ENCODE results near the gene ZNF688.
A peak's percentile ranks its signal among the peaks of the same experiment; 100 is the strongest.

ZNF688 gene

DNA sequence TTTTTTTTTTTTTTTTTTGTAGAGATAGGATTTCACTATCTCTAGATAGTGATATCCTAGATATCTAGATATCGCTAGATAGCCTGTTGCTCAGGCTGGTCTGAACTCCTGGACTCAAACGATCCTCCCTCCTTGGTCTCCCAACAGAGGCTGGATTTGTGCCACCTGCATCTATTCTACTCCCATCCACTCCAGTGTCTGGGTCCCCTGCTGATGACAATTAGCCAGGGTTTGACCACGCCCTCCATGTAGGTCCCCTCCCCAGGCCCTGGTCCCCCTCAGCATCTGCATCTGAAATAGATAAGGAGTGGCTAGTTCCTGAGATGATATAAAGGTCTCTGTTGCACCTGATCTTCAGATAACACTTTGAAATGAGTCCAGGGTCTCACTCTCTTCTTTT, 2.2 kb downstream of the ZNF688 start:
- H3K27ac ChIP-seq = no peak overlapping the region
- no peak for TF ChIP-seq CTCF (IDR thresholded peaks at IDR 0.05)
- TF ChIP-seq ZFX (IDR thresholded peaks at IDR 0.05; ENCODE audit: borderline replicate concordance) = no peak

DNA sequence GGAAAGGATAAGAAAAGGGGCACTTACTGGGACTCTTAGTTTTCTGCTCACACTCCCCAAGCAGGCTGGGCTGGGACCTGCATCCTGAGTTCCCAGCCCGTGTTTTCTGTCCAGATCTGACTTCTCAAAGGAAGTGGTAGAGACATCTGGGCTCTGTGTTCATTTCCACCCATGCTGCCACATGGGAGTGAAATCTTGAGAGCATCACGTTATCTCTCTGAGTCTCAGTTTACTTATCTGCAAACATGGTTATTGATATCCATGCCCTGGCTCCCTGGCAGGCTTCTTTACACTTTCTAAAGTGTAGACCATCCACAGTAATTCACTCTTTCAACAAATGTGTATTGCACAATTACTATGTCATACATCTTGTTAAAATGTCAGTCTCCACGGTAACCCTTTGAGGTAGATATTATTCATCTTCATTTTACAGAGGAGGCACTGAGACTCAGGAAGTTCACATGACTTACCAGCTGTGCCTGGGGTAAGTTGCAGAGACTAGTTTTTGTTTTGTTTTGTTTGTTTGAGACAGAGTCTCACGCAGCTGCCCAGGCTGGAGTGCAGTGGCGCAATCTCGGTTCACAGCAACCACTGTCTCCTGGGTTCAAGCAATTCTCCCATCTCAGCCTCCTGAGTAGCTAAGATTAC, 3.4 kb downstream of the ZNF688 start:
- H3K27ac ChIP-seq = no peak overlapping the region
- TF ChIP-seq ZFX (IDR thresholded peaks at IDR 0.05; ENCODE audit: borderline replicate concordance) (no peak), CTCF (IDR thresholded peaks at IDR 0.05) (no peak)

DNA sequence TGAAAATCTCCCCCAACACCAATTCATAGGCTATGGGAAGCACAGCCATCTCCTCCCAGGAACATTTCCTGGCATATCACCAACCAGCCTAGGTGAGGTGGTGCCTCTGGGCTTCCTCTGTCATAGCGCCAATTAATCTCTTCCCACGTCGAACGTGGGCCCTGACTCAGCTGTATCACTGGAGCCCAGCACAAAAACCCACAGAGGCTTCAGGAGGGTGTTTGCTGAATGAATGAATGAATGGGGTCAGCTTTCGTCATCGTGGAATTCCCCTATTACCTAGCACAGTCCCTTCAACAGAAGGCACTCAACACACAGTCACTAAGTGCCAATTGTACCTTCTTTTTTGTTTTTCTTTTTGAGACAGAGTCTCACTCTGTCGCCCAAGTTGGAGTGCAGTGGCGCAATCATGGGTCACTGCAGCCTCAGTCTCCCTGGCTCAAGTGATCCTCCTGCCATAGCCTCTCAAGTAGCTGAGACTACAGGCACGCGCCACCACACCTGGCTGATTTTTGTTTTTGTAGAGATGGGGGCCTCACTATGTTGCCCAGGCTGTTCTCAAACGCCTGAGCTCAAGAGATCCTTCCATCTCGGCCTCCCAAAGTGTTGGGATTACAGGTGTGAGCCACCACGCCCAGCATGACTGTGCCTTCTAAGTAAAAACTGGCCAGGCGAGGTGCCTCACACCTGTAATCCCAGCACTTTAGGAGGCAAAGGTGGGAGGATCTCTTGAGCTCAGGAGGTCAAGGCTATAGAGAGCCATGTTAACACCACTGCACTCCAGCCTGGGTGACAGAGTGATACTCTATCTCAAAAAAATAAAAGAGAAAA, 4.1 kb downstream of the ZNF688 start:
- H3K27ac ChIP-seq = no peak overlapping the region
- TF ChIP-seq ZFX (IDR thresholded peaks at IDR 0.05; ENCODE audit: borderline replicate concordance) = no peak
- no peak for TF ChIP-seq CTCF (IDR thresholded peaks at IDR 0.05)

- TF ChIP-seq ZFX (IDR thresholded peaks at IDR 0.05; ENCODE audit: borderline replicate concordance) (no peak), CTCF (IDR thresholded peaks at IDR 0.05) (no peak)
- H3K27ac ChIP-seq = no peak overlapping the region
Observed at GRCh38 chr16:30566531-30566930, 5.0 kb downstream of the ZNF688 start.

DNA sequence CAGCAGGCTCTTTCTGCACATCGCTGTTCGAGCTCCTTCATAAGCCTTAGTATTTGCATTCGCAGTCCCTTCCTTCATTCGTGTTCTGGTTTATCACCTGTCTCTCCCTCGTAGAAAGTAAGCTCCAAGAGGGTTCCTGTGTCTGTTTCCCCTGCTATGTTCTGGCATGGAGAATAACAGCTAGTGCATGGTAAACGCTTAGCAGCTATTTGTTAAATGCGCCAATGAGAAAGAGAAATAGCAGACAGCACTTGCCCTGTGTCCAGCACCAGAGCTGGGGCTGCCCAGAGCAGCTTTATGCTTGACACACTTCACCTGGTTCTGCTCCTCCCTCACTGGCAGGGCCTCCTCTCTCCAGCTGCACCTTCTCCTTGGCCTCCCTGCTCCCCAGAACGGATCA, 5.5 kb downstream of the ZNF688 start:
- TF ChIP-seq ZFX (IDR thresholded peaks at IDR 0.05; ENCODE audit: borderline replicate concordance) (no peak), CTCF (IDR thresholded peaks at IDR 0.05) (no peak)
- no peak overlapping the region for H3K27ac ChIP-seq

- TF ChIP-seq CTCF (IDR thresholded peaks at IDR 0.05) (no peak), ZFX (IDR thresholded peaks at IDR 0.05; ENCODE audit: borderline replicate concordance) (no peak)
- no peak overlapping the region for H3K27ac ChIP-seq
Observed at GRCh38 chr16:30565526-30565925, 6.0 kb downstream of the ZNF688 start.

DNA sequence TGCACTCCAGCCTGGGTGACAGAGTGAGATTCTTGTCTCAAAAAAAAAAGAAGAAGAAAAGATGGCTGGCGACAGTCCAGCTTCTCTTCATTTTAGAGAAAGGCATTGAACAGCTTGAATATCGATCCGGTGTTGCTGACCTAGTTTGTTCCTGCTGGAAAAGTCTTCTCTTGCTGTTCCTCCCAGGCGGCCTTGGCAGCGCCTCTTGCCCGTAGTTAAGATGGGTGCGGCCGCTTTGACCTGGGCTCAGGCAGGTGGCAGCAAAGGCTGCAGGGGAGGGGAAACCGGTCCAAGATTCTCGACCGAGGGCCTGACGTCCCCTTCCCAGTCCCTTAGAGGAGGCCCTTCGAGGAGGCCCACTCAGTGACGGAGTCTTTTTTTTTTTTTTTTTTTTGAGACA, 9.5 kb downstream of the ZNF688 start:
- peak overlapping the region; percentile 66 for H3K27ac ChIP-seq
- TF ChIP-seq ZFX (IDR thresholded peaks at IDR 0.05; ENCODE audit: borderline replicate concordance) (no peak), CTCF (IDR thresholded peaks at IDR 0.05) (peak; percentile 11; the same call in 1 of the 2 replicates)

Data from 22Rv1 (cell line).